ENCODE results near the gene TMEM17. TPM values are rescaled to one million over a fixed set of nuclear protein-coding genes. Genes with fewer than 3 reads are reported as not detected.

TMEM17 gene
- total RNA-seq, 2 donors from 2014 or later = 2.3 to 3.3 TPM

DNA sequence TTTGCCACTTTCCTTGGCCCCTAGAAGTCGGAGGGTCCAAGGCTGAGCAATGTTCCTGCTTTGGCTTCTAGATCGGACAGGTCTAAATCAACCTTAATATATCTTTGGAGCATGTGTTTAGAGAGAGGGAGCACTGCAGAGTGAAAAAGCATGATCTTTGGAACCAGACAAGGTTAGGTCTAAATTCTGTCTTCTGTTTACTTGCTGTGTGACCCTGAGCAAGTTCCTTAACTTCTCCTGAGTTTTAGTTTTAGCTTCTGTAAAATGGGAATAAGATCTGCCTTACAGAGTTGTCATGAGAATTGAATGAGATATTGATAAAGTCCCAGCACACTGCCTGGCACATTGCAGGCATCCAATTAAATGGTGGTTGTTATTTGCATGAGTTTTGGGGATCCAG lies 13.9 kb downstream of the TMEM17 start:
- 45 to 90% methylated on average over 2 of the region's 2 CpGs for WGBS, 2 donors
- no peak for ATAC-seq
- Histone ChIP-seq H3K9me3 (no peaks in the 10 kb centered on the region), H3K4me3 (no peak overlapping the region), H3K36me3 (replicated peaks in 1 of 2; ENCODE audit: insufficient read depth in 1 of 2, low read depth in 2 of 2) (no peaks in the 10 kb centered on the region), H3K4me1 (peaks cover 3% of the 10 kb centered on the region), H3K27me3 (no peaks in the 10 kb centered on the region), H3K27ac (no peak overlapping the region)
- intact Hi-C loops (cut with DNase I) = no loop called here
- TF ChIP-seq POLR2A (IDR thresholded peaks at IDR 0.05) = no peak
- TF ChIP-seq CTCF (IDR thresholded peaks at IDR 0.05) = no peak
- no peak for DNase-seq

DNA sequence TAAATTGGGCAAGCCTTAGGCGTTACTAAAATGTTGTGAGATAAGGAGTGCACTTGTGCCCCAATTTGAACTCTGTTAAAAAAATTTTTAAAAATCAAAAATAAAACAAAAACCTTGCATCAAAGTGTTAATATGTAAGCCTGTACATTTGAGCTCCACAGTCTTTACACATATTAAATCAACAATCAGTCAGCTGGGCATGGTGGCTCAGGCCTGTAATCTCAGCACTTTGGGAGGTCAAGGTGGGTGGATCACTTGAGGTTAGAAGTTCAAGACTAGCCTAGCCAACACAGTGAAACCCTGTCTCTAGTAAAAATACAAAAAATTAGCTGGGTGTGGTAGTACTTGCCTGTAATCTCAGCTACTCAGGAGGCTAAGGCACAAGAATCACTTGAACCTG lies 16.3 kb downstream of the TMEM17 start:
- H3K4me1 ChIP-seq = peaks cover 22% of the 10 kb centered on the region
- no peak overlapping the region for H3K27ac ChIP-seq
- DNase-seq = no peak
- no peaks in the 10 kb centered on the region for H3K9me3 ChIP-seq
- WGBS, 2 donors = 81 to 93% methylated on average over 1 of the region's 1 CpG
- TF ChIP-seq CTCF (IDR thresholded peaks at IDR 0.05) (no peak), POLR2A (IDR thresholded peaks at IDR 0.05) (no peak)
- intact Hi-C loops (cut with DNase I) = no loop called here
- no peak for ATAC-seq
- no peak overlapping the region for H3K4me3 ChIP-seq
- no peaks in the 10 kb centered on the region for H3K27me3 ChIP-seq
- no peaks in the 10 kb centered on the region for H3K36me3 ChIP-seq (replicated peaks in 1 of 2; ENCODE audit: insufficient read depth in 1 of 2, low read depth in 2 of 2)

DNA sequence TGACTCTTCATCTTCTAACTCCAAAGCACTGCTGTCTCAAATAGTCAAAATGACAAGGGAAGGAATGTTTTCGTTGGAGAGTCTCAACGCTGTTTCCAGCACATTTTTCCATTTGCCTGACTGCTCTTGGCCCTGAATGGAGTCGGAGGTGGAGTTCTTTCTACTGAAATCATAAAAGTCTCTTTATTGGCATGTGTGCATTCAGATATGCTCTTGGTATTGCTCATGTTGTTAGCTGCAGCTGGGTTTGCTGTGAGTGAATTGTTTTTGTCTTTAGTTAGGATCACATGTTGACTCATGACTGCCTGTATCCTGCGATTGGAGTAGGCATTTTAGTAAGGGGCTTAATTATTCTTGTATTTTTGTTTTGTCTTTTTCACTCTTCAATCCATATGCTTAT lies 16.8 kb downstream of the TMEM17 start:
- H3K36me3 ChIP-seq (replicated peaks in 1 of 2; ENCODE audit: insufficient read depth in 1 of 2, low read depth in 2 of 2) = no peaks in the 10 kb centered on the region
- no peaks in the 10 kb centered on the region for H3K27me3 ChIP-seq
- intact Hi-C loops (cut with DNase I) = no loop called here
- TF ChIP-seq POLR2A (IDR thresholded peaks at IDR 0.05) = no peak
- no peak for TF ChIP-seq CTCF (IDR thresholded peaks at IDR 0.05)
- 67 to 89% methylated on average over 4 of the region's 4 CpGs for WGBS, 2 donors
- no peak overlapping the region for H3K4me3 ChIP-seq
- DNase-seq (no peak), ATAC-seq (no peak)
- H3K9me3 ChIP-seq = no peaks in the 10 kb centered on the region
- no peak overlapping the region for H3K27ac ChIP-seq
- H3K4me1 ChIP-seq = peaks cover 22% of the 10 kb centered on the region

GRCh38 chr2:62486439-62486765 lies 19.6 kb downstream of the TMEM17 start:
- Histone ChIP-seq H3K36me3 (replicated peaks in 1 of 2; ENCODE audit: insufficient read depth in 1 of 2, low read depth in 2 of 2) (no peaks in the 10 kb centered on the region), H3K27me3 (no peaks in the 10 kb centered on the region), H3K27ac (peak overlapping the region in 3 of 4 donors; percentile 25 to 58 (median 35)), H3K4me1 (peaks cover 22% of the 10 kb centered on the region), H3K9me3 (no peaks in the 10 kb centered on the region), H3K4me3 (no peak overlapping the region)
- DNase-seq (no peak), ATAC-seq (no peak)
- WGBS, 2 donors = 61 to 73% methylated on average over 1 of the region's 1 CpG
- TF ChIP-seq POLR2A (IDR thresholded peaks at IDR 0.05) (no peak), CTCF (IDR thresholded peaks at IDR 0.05) (no peak)
- intact Hi-C loops (cut with DNase I) = no loop called here

- DNase-seq = peak in 1 of 4 donors; percentile 35
- Histone ChIP-seq H3K36me3 (replicated peaks in 1 of 2; ENCODE audit: insufficient read depth in 1 of 2, low read depth in 2 of 2) (no peaks in the 10 kb centered on the region), H3K4me3 (no peak overlapping the region), H3K4me1 (peaks cover 22% of the 10 kb centered on the region), H3K9me3 (no peaks in the 10 kb centered on the region), H3K27ac (peak overlapping the region in 3 of 4 donors; percentile 25 to 58 (median 35)), H3K27me3 (no peaks in the 10 kb centered on the region)
- intact Hi-C loops (cut with DNase I) = no loop called here
- peak; percentile 71 for ATAC-seq
- TF ChIP-seq POLR2A (IDR thresholded peaks at IDR 0.05) (no peak), CTCF (IDR thresholded peaks at IDR 0.05) (no peak)
- 23 to 42% methylated on average over 5 of the region's 5 CpGs for WGBS, 2 donors
These were observed 20.1 kb downstream of the TMEM17 start for GRCh38 chr2:62485761-62486438.
